Tibial nerve (tissue), 4 donors: ENCODE results near the gene SPOCK1.

Experiments used
- EP300 ChIP-seq, 2 donors: sonication (generic); formaldehyde crosslinking; IDR thresholded peaks; one replicate each; pipeline ENCODE4 v1.6.1; 2017; ENCODE audit warnings: antibody characterized with exemption in 2 of 2, mild to moderate bottlenecking in 1 of 2
- POLR2A ChIP-seq, 2 donors: fragments of 450-650 bp; IDR thresholded peaks; one replicate each; pipeline ENCODE4 v1.6.1; 2017; ENCODE audit warnings: antibody characterized with exemption in 2 of 2, mild to moderate bottlenecking in 2 of 2, moderate library complexity in 2 of 2
- TF ChIP-seq, protein P1 (sequence below), 5 experiments: fragments of 200-600 bp in 3 of 5; fragments of 450-650 bp in 2 of 5; sonication (generic) in 3 of 5; IDR thresholded peaks; one replicate each; pipeline ENCODE4 v1.5.1; 2016 to 2019; ENCODE audit warnings: antibody characterized with exemption in 5 of 5, mild to moderate bottlenecking in 3 of 5, moderate library complexity in 2 of 5

DNA sequence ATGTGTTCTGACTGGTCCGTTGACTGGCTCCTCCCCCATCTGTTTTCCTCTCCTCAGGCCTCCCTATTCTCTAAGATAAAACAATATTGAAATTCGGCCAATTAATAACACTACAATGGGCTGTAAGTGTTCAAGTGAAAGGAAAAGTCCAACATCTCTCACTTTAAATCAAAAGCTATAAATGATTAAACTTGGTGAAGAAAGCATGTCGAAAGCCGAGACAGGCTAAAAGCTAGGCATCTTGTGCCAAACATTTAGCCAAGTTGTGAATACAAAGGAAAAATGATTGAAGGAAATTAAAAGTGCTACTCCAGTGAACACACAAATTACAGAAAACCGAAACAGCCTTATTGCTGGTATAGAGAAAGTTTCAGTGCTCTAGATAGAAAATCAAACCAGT, 310.6 kb downstream of the SPOCK1 start:
- TF ChIP-seq, protein P1, sequence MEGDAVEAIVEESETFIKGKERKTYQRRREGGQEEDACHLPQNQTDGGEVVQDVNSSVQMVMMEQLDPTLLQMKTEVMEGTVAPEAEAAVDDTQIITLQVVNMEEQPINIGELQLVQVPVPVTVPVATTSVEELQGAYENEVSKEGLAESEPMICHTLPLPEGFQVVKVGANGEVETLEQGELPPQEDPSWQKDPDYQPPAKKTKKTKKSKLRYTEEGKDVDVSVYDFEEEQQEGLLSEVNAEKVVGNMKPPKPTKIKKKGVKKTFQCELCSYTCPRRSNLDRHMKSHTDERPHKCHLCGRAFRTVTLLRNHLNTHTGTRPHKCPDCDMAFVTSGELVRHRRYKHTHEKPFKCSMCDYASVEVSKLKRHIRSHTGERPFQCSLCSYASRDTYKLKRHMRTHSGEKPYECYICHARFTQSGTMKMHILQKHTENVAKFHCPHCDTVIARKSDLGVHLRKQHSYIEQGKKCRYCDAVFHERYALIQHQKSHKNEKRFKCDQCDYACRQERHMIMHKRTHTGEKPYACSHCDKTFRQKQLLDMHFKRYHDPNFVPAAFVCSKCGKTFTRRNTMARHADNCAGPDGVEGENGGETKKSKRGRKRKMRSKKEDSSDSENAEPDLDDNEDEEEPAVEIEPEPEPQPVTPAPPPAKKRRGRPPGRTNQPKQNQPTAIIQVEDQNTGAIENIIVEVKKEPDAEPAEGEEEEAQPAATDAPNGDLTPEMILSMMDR (IDR thresholded peaks at IDR 0.05): no peak
- TF ChIP-seq POLR2A (IDR thresholded peaks at IDR 0.05) (no peak), EP300 (IDR thresholded peaks at IDR 0.05) (no peak)
